Activated naive CD4-positive, alpha-beta T cell treated with anti-CD3 and anti-CD28 coated beads, Interleukin-2, amount 50 U/mL, for 72 hours (primary cell): ENCODE data around the gene MAZ. TPM values are rescaled to one million over a fixed set of nuclear protein-coding genes. Genes with fewer than 3 reads are reported as not detected.
A peak's percentile ranks its signal among the peaks of the same experiment; 100 is the strongest.
"Not testable (repeated sequence)": the region's sequence is repeated elsewhere in the genome, so short reads cannot be mapped to it uniquely, and the experiment has no call there.

Experiments
- ATAC-seq, 2 donors: fragments of 150-1000 bp; cut with Tn5 transposase; 2 replicates each; pipeline ENCODE4 v1.10.0; 2021; ENCODE audit warnings: mild to moderate bottlenecking in 2 of 2, moderate library complexity in 2 of 2
- DNase-seq, 2 donors: peaks; one replicate each; pipeline ENCODE4 v3.0.0; 2021 to 2022; ENCODE audit warnings: low spot score in 2 of 2
- H3K27ac Mint-ChIP-seq, 2 donors: one replicate each; pipeline ENCODE4 v1.8.0; 2022; ENCODE audit warnings: mild to moderate bottlenecking in 2 of 2, mixed read lengths in 2 of 2
- H3K36me3 Mint-ChIP-seq, 2 donors: one replicate each; pipeline ENCODE4 v1.8.0; 2022; ENCODE audit warnings: mixed read lengths in 2 of 2
- H3K9me3 Mint-ChIP-seq, 2 donors: one replicate each; pipeline ENCODE4 v1.8.0; 2022; ENCODE audit warnings: mixed read lengths in 2 of 2
- total RNA-seq, 2 donors: library from RNA; stranded (reverse); gene quantifications; one replicate each; pipeline ENCODE4 v1.2.3, GENCODE V29; 2022

The MAZ gene
- total RNA-seq, 2 donors from 2014 or later = 285 to 386 TPM

DNA sequence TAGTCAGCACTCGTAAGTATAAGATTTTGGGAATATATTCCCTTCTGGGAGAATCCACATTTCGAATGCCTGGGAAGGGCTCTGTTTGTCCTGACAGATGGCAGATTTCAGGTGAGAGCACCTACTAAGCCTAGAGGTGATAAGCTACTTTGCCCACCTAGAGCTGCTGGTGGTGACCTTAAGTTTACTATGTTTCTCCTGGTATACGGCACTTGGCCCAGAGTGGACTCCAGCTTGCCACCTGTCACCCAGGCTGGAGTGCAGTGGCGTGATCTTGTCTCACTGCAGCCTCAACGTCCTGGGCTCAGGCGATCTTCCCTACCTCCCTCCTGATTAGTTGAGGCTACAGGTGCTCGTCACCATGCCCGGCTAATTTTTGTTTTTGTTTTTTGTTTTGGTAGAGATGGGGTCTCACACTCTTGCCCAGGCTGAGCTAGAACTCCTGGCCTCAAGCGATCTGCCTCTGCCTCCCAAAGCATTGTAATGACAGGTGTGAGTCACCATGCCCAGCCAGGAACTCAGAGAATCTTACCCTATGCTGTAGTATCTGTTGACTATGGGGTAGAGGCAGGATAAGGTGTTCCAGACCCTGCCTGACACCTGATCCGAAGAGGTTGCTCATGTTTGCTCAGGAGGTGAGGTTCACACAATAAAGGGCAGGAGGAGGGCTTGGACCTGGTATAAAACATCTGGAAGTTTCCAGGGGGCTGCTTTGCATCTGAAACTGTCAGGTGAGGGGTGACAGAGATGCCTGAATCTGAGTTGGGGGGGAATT is 28.6 kb upstream of the MAZ start, which contains the start of gene ZG16:
Gene ZG16 (plus strand): TSS at position 681 of the 775 bp plus-strand sequence. CDS start 1,011 bp downstream, outside the sequence.
- Mint-ChIP-seq H3K27ac (peak within 1 kb of the TSS in 1 of 2 donors; percentile 16), H3K36me3 (no peaks in the 10 kb centered on the region), H3K9me3 (no peaks in the 10 kb centered on the region)
- no peak for DNase-seq
- ATAC-seq = no peak

DNA sequence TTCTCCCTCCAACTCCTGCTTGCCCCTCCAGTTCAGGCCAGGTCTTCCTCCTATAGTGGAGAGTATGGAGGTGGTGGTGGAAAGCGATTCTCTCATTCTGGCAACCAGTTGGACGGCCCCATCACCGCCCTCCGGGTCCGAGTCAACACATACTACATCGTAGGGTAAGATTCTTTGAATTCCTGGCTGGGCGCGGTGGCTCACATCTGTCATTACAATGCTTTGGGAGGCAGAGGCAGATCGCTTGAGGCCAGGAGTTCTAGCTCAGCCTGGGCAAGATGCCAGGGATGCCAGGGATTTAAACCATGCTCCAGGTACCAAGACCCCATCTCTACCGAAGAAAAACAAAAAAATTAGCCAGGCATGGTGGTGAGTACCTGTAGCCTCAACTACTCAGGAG is 26.9 kb upstream of the MAZ start:
- no peaks in the 10 kb centered on the region for H3K36me3 Mint-ChIP-seq
- ATAC-seq (no peak), DNase-seq (no peak)
- no peaks in the 10 kb centered on the region for H3K9me3 Mint-ChIP-seq
- no peak overlapping the region for H3K27ac Mint-ChIP-seq

DNA sequence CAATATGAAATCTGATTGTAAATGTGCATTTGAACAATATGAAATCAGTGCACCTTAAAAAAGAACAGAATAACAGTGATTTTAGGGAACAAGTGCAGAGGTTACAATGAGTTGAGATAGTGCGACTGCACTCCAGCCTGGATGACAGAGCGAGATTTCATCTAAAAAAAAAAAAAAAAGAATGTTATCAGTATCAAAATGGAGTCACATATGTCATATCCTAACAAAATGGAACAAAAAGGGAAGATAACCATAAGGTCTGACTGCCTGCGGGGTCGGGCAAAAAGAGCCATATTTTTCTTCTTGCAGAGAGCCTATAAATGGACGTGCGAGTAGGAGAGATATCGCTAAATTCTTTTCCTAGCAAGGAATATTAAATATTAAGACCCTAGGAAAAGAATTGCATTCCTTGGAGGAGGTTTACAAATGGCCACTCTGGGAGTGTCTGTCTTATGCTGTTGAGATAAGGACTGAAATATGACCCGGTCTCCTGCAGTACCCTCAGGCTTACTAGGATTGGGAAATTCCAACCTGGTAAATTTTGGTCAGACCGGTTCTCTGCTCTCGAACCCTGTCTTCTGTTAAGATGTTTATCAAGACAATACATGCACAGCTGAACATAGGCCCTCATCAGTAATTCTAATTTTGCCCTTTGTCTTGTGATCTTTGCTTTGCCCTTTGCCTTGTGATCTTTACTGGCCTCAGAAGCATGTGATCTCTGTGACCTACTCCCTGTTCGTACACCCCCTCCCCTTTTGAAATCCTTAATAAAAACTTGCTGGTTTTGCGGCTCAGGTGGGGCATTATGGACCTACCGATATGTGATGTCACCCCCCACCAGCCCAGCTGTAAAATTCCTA is 23.0 kb upstream of the MAZ start:
- ATAC-seq, H3K9me3 Mint-ChIP-seq, H3K36me3 Mint-ChIP-seq, DNase-seq: not testable (repeated sequence)
- H3K27ac Mint-ChIP-seq = peak overlapping the region; percentile 26 to 72

DNA sequence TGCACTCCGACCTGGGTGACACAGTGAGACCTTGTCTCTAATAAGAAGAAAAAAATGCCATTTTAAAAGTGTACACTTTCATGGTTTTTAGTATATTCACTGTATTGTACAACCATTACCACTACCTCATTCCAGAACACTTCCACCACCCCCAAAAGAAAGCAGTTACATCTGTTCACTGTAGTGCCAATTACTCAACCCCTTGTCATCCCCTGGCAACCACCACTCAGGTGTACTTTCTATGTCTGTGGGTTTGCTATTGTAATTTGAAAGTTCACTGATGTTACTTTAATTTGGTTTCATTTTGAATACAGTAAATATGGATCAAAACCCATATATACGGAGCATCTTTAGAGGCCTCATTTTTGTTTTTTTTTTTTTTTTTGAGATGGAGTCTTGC is 22.2 kb upstream of the MAZ start:
- Mint-ChIP-seq H3K36me3 (no peaks in the 10 kb centered on the region), H3K9me3 (no peaks in the 10 kb centered on the region), H3K27ac (peak overlapping the region in 1 of 2 donors; percentile 26)
- ATAC-seq = peak; percentile 90 to 98
- peak in 1 of 2 donors; percentile 40 for DNase-seq

DNA sequence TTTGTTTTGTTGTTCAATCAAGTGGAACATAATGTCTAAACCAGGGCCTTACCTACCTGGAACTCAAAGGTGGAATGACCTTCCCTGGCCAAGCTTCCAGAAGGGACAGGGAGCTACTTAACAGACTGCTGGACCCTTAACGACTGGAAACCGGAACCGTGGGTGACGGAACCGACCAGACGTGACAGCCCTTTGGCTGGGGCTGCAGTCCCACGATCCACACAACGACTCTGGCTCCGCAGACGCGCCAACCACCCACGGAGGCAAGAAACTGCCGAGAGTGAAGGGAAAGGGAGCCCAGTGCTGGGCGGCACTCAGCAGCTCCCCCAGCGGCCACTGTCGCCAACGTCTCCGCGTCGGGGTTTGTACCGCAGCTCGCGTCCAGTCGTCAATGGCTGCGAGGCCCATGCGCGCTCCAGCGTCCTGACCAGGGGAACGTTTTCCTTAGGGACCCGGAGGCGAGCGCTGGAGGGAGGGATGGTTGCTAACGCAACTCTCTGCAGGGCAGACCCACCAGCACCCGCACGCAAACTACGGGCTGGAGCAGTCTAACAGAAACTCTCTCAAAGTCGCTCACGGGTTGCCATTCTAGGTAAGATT is 21.3 kb upstream of the MAZ start:
- no peak overlapping the region for H3K27ac Mint-ChIP-seq
- DNase-seq = peak; percentile 77 to 80
- peak; percentile 56 to 84 for ATAC-seq
- H3K9me3 Mint-ChIP-seq = no peaks in the 10 kb centered on the region
- peaks cover 0 to 2% of the 10 kb centered on the region in 2 donors for H3K36me3 Mint-ChIP-seq

DNA sequence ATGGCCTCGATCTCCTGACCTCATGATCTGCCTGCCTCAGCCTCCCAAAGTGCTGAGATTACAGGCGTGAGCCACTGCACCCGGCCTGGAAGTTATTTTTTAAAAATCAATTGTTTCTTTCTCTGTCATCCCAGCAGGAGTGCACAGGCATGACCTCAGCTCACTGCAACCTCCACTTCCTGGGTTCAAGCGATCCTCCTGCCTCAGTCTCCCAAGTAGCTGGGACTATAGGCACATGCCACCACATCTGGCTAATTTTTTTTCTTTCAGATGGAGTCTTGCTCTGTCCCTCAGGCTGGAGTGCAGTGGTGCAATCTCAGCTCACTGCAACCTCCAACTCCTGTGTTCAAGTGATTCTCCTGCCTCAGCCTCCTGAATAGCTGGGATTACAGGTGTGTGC is 19.2 kb upstream of the MAZ start:
- not testable (repeated sequence) for H3K9me3 Mint-ChIP-seq, DNase-seq, ATAC-seq
- Mint-ChIP-seq H3K27ac (peak overlapping the region in 1 of 2 donors; percentile 18), H3K36me3 (peaks cover 19 to 24% of the 10 kb centered on the region in 2 donors)

DNA sequence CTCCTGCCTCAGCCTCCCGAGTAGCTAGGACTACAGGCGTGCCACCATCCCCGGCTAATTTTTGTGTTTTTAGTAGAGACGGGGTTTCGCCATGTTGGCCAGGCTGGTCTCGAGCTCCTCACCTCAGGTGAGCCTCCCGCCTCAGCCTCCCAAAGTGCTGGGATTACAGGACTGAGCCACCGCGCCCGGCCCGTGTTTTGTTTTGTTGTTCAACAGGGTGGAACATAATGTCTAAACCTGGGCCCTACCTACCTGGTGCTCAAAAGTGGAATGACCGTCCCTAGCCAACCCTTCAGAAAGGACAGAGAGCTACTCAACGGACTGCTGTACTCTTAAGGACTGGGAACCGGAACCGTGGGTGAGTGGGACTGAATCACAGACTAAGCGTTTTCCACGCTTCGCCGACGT is 16.6 kb upstream of the MAZ start:
- DNase-seq = no peak
- Mint-ChIP-seq H3K9me3 (no peaks in the 10 kb centered on the region), H3K36me3 (peaks cover 41% of the 10 kb centered on the region in 2 donors), H3K27ac (peak overlapping the region; percentile 94 to 98)
- ATAC-seq = no peak

DNA sequence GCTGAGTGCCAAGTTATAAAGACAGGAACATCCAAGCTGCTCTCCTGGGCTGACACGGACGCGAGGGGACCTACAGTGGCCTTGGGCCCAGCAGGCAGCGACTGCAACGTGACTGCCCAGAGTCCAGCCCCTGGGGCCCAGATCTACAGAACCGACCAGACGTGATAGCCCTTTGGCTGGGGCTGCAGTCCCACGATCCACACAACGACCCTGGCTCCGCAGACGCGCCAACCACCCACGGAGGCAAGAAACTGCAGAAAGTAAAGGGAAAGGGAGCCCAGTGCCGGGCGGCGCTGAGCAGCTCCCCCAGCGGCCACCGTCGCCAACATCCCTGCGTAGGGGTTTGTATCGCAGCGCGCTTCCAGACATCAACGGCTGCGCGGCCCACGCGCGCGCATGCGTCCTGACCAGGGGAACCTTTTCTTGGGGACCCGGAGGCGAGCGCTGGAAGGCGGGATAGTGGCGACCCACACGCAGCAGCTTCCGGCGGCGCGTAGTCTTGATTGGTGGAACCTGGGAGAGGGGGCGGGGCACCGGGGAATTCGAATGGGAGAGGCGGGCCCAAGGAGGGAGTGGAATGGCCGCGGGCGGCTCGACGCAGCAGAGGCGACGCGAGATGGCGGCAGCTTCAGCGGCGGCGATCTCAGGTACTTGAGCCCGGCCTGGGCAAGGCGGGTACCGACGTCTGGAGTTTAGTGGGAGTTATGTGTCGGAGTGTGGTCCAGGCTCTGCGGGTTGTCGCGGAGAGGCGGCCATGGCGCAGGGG is 16.0 kb upstream of the MAZ start, which contains the start of gene KIF22:
Gene KIF22 (plus strand): TSS at position 569 of the 766 bp plus-strand sequence. CDS start 9 bp downstream, at position 578.
- no peaks in the 10 kb centered on the region for H3K9me3 Mint-ChIP-seq
- ATAC-seq (peak; percentile 97), DNase-seq (peak; percentile 100)

DNA sequence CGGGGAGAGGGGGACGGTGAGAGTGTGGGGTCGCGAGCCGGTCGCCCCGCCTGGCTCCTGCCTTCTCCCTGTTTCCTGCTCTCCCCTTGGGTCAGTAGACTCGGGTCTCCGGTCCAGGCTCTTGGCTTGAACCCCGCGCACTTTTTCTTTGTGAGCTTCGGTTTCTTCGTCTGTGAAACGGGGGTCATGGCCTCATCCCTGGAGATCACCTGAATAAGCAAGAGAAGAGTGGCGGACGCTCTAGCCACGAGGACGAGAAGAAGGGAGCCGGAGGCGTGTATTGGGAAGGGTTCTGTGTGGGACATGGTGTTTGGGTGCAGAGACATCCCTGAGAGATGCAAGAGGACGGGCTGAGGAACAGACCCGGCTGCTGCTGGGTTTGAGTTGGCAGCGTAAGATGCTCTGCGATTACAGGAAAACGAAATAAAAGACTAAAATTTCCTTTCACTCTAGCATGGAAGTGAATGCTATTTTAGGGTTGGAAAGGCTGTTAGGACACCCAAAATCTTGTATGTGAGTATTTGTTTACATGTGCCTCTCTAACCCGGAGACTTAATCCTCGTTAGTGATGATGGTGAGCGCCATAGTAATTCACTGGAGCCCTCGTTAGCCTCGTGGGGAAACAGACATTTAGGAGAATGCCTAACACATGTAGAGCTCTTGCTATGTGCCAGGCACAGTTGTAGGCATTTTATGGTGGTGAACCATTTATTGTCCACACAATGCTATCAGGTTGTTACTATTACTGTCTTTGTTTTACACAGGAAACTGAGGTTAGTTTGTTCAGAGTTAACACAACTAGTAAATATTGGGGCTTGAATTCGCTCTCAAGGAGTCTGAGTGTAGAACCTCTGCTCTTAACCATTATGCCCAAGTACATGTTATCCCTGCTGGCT is 15.1 kb upstream of the MAZ start:
- DNase-seq = no peak
- Mint-ChIP-seq H3K27ac (peak overlapping the region; percentile 94 to 98), H3K9me3 (no peaks in the 10 kb centered on the region), H3K36me3 (peaks cover 41 to 45% of the 10 kb centered on the region in 2 donors)
- ATAC-seq = peak in 1 of 2 donors; percentile 23

More for the DNA sequence above, 16.0 kb upstream of the MAZ start, which contains the start of gene KIF22:
- Mint-ChIP-seq H3K36me3 (peaks cover 41 to 45% of the 10 kb centered on the region in 2 donors), H3K27ac (peak within 1 kb of the TSS; percentile 94 to 98)

DNA sequence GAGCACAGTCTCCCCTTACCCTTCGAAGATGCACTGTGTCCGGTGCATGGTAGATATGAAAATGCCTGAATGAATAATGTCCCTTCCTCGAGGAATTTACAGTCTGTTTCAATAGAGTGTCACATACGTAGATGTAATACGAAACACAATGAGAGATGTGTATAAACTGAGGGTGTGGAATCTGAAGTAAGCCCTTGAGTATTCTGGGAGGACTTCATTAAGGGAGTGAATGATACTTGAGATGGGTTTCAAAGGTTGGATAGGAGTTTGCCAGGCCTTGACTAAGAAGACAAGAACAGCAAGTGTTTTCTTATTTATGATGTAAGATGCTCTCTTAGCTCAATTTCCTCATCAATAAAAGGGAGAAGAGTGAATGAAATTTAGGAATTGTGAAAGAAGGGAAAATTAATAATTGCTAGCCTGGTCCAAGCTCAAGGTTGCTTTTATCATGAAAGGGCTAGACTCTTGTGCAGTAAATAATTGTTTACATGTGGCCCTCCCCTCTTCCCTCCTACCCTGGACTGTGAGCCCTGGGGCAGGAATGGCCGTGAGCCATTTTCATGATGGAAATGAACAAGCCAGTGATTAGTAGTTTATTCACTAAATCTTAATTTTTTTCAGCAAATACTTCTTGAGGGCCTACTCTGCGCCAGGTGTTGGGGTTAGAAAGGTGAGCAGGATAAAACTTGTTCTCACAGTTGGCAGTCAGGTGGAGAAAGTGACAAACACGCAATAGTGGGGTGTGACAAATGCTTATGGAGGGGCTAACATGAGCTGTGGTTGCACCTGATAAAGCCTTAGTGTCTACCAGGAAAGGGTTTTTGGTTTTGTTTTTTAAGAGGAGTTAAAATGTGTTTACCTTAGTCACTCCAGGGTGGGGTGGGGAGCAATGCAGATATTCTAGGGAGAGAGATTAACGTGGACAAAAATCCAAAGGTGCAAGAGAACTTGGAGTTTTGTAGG is 14.2 kb upstream of the MAZ start:
- H3K36me3 Mint-ChIP-seq = peaks cover 45 to 50% of the 10 kb centered on the region in 2 donors

DNA sequence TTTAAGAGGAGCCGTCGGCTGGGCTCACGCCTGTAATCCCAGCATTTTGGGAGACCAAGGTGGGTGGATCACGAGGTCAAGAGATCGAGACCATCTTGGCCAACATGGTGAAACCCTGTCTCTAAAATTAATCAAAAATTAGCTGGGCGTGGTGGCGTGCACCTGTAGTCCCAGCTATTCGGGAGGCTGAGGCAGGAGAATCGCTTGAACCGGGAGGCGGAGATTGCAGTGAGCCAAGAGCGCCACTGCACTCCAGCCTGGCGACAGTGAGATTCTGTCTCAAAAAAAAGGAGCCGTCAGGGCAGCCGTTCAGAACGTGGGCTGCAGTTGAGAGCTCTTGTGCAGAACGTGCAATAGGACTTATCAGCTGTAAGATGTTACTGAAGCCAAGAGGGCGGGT is 13.2 kb upstream of the MAZ start:
- Mint-ChIP-seq H3K27ac (peak overlapping the region in 1 of 2 donors; percentile 31), H3K36me3 (peaks cover 51 to 56% of the 10 kb centered on the region in 2 donors)
- H3K9me3 Mint-ChIP-seq, DNase-seq, ATAC-seq: not testable (repeated sequence)

More for the DNA sequence above, 14.2 kb upstream of the MAZ start:
- Mint-ChIP-seq H3K9me3 (no peaks in the 10 kb centered on the region), H3K27ac (peak overlapping the region; percentile 52 to 94)
- no peak for DNase-seq
- no peak for ATAC-seq

DNA sequence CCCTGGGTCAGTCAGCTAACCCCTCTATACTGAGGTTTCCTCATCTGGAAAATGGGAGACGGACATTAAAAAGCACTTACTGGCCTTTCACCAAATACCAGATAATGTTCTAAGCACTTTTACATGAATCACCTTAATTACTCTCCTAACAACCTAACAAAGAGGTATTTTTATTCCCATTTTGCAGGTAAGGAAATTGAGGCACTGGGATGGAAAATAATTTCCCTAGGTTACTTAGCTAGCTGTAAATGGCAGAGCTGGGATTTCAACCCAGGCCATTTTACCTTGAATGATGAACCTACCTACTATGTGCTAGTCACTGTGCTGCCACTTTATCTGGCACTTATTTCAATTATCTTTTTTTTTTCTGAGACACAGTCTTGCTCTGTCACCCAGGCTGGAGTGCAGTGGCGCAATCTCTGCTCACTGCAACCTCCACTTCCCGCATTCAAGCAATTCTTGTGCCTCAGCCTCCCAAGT is 12.1 kb upstream of the MAZ start:
- Mint-ChIP-seq H3K36me3 (peaks cover 56 to 59% of the 10 kb centered on the region in 2 donors), H3K27ac (no peak overlapping the region), H3K9me3 (no peaks in the 10 kb centered on the region)
- no peak for ATAC-seq
- DNase-seq = no peak

DNA sequence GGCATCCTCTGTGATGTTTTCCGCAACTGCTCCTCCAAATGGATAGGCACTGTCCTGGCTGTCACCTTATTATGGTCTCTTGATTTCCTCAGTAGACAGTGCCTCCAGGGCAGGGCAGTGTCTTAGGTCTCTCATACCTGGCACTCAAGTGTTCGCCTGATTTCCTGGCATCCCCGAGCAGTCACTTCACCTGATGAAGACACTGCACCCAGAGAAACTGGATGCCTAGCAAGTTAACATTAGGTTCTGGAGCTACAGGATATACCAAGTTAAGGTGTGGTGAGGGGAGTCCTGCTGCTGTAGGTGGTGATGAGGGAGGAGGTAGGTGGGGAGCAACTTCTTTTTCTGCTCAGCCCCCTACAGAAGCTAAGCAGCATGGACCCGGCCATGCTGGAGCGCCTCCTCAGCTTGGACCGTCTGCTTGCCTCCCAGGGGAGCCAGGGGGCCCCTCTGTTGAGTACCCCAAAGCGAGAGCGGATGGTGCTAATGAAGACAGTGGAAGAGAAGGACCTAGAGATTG is 3.9 kb upstream of the MAZ start:
- DNase-seq (no peak), ATAC-seq (no peak)
- Mint-ChIP-seq H3K27ac (peak overlapping the region; percentile 74 to 89), H3K36me3 (peaks cover 30 to 37% of the 10 kb centered on the region in 2 donors), H3K9me3 (no peaks in the 10 kb centered on the region)

DNA sequence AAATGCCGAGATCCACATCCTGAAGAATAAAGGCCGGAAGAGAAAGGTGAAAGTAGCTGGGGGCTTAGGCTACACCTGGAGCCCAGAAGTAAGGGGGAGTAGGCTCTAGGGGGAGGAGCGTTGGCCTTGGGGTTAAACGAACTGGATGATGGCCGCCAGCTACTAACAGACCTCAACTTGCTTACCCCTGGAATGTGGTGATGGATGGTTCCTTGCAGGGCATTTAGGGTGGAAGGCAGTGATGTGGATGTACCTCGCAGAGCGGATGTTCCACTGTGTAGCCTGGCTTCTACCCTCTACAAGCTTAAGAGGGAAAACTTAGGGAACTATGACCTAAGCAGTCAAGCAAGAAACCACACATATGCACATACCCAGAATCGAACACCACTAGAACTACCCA is 2.3 kb upstream of the MAZ start:
- H3K36me3 Mint-ChIP-seq = peaks cover 36 to 40% of the 10 kb centered on the region in 2 donors
- H3K9me3 Mint-ChIP-seq = no peaks in the 10 kb centered on the region
- ATAC-seq = no peak
- peak overlapping the region; percentile 89 to 99 for H3K27ac Mint-ChIP-seq
- no peak for DNase-seq
